ENCODE results near the gene HPS1. TPM values are rescaled to one million over a fixed set of nuclear protein-coding genes. Genes with fewer than 3 reads are reported as not detected.

Gene HPS1
- total and polyA plus RNA-seq, 2 of the 4 experiments (the other 2 are of a cell fraction) = 14.0 to 55.2 TPM

DNA sequence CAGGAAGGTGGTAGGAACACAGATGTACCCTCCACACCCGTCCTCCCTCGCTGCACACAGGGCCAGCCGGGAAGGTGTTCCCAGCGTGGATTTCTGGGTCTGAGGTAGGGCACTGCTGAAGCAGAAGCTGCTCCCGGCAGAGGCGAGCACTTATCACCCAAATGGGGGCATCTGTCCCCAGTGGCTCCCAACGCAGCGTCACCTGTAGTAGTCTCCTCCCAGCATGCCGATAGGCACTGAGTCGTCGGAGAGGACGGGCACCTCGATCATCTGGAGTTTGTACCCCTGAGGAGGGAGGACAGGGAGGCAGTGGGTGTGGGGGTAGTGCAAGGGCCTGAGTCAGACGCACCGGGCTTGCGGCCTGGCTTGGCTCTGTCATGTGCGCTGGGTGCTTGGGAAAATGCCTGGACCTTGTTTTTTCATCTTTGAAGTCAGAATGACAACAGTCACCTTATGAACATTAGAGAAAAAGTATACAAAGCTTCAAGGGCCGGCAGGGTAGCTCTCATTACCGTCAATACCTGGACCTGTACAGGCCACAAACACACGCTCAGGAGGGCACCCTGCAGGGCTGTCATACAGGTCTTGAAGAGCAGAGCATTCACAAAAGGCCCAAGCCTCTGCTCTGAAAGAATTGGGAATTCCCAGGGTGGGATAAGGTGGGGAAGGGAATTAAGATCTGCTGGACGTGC lies 28.6 kb downstream of the HPS1 start:
- H2AFZ ChIP-seq (replicated peaks; ENCODE audit: low read length, poor library complexity) = no peak overlapping the region

More for the DNA sequence above, 28.6 kb downstream of the HPS1 start:
- Histone ChIP-seq H3K9me3 (ENCODE audit: control insufficient read depth, insufficient read depth, low read length) (no peaks in the 10 kb centered on the region), H3K56ac (ENCODE audit: extremely low read depth, insufficient read depth, low read length) (no peak overlapping the region), H3K18ac (ENCODE audit: low read depth, low read length) (no peak overlapping the region), H4K5ac (ENCODE audit: low read depth, low read length) (no peak overlapping the region), H3K4me2 (ENCODE audit: low read depth, low read length) (no peak overlapping the region), H3K4me1 (ENCODE audit: control insufficient read depth, insufficient read depth, low read length) (peaks cover 10% of the 10 kb centered on the region), H3K36me3 (ENCODE audit: control insufficient read depth, insufficient read depth, low read length) (peaks cover 36% of the 10 kb centered on the region), H2AK9ac (replicated peaks; ENCODE audit: low read depth, low read length, poor library complexity) (no peak overlapping the region), H2BK15ac (ENCODE audit: low read depth, low read length) (no peak overlapping the region), H2BK120ac (ENCODE audit: low read depth, low read length) (no peak overlapping the region), H4K8ac (ENCODE audit: low read depth in 2 of 2, low read length in 2 of 2) (no peak overlapping the region), H2BK5ac (ENCODE audit: low read depth, low read length, poor library complexity, severe bottlenecking) (no peak overlapping the region), H3K9ac (ENCODE audit: low read depth, low read length) (no peak overlapping the region), H3K4ac (ENCODE audit: low read depth, low read length) (no peak overlapping the region), H3K14ac (replicated peaks; ENCODE audit: low read depth, low read length) (no peak overlapping the region), H3K9me1 (ENCODE audit: insufficient read depth, low read length) (peaks cover 10% of the 10 kb centered on the region), H3K27ac (ENCODE audit: insufficient read depth, low read length) (no peak overlapping the region), H3K79me1 (ENCODE audit: low read depth in 1 of 2, low read length in 2 of 2) (peaks cover 10 to 12% of the 10 kb centered on the region in 2 experiments; a peak in 3 of 4 replicates), H3K27me3 (ENCODE audit: control insufficient read depth, insufficient read depth, low read length) (no peaks in the 10 kb centered on the region), H4K20me1 (ENCODE audit: insufficient read depth, low read length) (no peaks in the 10 kb centered on the region), H3K23ac (ENCODE audit: low read depth, low read length) (no peak overlapping the region), H3K4me3 (ENCODE audit: insufficient read depth, low read depth, low read length) (no peak overlapping the region), H2BK20ac (ENCODE audit: low read depth, low read length) (no peak overlapping the region), H2AK5ac (ENCODE audit: low read depth, low read length) (no peak overlapping the region), H4K91ac (ENCODE audit: insufficient read depth, low read depth, low read length) (no peak overlapping the region)
- WGBS, 2 experiments (ENCODE audit: extremely low coverage in 2 of 2, insufficient read length in 1 of 2) = 88% methylated on average over 8 of the region's 21 CpGs; no CpG with 5 or more reads in 1 of the 2 experiments
- ChIA-PET POLR2A (ENCODE audit: unreplicated experiment) (no interaction called here), CTCF (no interaction called here)
- in situ Hi-C loops (cut with MboI; ENCODE audit: low sequenced_read_pairs) (no loop called here), intact Hi-C loops (cut with micrococcal nuclease) (loop anchor here (10.0 kb wide), 1 partner anchor 243 kb away; no protein-coding TSS in a partner anchor), dilution Hi-C loops (cut with HindIII; ENCODE audit: low sequenced_read_pairs, unreplicated experiment) (no loop called here)
- no TSS peak for BruUV-seq (replicated peaks)
- ATAC-seq (ENCODE audit: low read depth) = no peak
- no peak for TF ChIP-seq RCOR1 (IDR thresholded peaks at IDR 0.05; ENCODE audit: insufficient replicate concordance, low read length)
- TF ChIP-seq, protein P1, sequence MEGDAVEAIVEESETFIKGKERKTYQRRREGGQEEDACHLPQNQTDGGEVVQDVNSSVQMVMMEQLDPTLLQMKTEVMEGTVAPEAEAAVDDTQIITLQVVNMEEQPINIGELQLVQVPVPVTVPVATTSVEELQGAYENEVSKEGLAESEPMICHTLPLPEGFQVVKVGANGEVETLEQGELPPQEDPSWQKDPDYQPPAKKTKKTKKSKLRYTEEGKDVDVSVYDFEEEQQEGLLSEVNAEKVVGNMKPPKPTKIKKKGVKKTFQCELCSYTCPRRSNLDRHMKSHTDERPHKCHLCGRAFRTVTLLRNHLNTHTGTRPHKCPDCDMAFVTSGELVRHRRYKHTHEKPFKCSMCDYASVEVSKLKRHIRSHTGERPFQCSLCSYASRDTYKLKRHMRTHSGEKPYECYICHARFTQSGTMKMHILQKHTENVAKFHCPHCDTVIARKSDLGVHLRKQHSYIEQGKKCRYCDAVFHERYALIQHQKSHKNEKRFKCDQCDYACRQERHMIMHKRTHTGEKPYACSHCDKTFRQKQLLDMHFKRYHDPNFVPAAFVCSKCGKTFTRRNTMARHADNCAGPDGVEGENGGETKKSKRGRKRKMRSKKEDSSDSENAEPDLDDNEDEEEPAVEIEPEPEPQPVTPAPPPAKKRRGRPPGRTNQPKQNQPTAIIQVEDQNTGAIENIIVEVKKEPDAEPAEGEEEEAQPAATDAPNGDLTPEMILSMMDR (conservative IDR thresholded peaks at IDR 0.05; ENCODE audit: low read depth, low read length) = no peak
- TF ChIP-seq MXI1 (IDR thresholded peaks at IDR 0.05; ENCODE audit: borderline replicate concordance, low read depth, low read length) = no peak
- no peak for TF ChIP-seq MAFK (IDR thresholded peaks at IDR 0.05; ENCODE audit: low read depth, low read length)
- no peak for TF ChIP-seq SMC3 (IDR thresholded peaks at IDR 0.05; ENCODE audit: low read depth, low read length)
- DNase-seq = no peak

All from IMR-90 (cell line).